IMR-90 (cell line): ENCODE measurements around the gene MRPL48. TPM values are rescaled to one million over a fixed set of nuclear protein-coding genes. Genes with fewer than 3 reads are reported as not detected.

Source experiments
- ATAC-seq: fragments of 200-7000 bp; cut with Tn5 transposase; 2 replicates; pipeline ENCODE4 v1.9.1; 2020; ENCODE audit warnings: low read depth, mild to moderate bottlenecking, moderate library complexity
- BruUV-seq: library from RNA; stranded (reverse); fragments of 400-500 nt; replicated peaks from 2 replicates; lab custom pipeline; 2021; lab: Mats Ljungman, UMichigan
- CTCF ChIA-PET: fragments of 300-600 bp; formaldehyde crosslinking; extraction: SDS; loops from one replicate; lab custom pipeline; 2021; ENCODE audit warnings: antibody characterized with exemption; lab: Yijun Ruan, JAX
- POLR2A ChIA-PET: fragments of 300-600 bp; sonication (Branson Sonifier 250); formaldehyde crosslinking; loops from one replicate; lab custom pipeline; 2022; ENCODE audit warnings: antibody characterized with exemption; ENCODE audit not compliant: unreplicated experiment; lab: Charles Lee
- DNase-seq: peaks from one replicate; pipeline ENCODE4 v3.0.0; 2013
- H2AFZ ChIP-seq: replicated peaks from 2 replicates; pipeline ENCODE3; 2013; ENCODE audit warnings: low read length, mild to moderate bottlenecking; ENCODE audit not compliant: poor library complexity
- H2AK5ac ChIP-seq: 2 replicates; pipeline ENCODE4 v1.6.1; 2013; ENCODE audit warnings: low read depth, low read length, inconsistent platforms
- H2AK9ac ChIP-seq: replicated peaks from 2 replicates; pipeline ENCODE3; 2013; ENCODE audit warnings: mild to moderate bottlenecking, low read depth, low read length, moderate library complexity; ENCODE audit not compliant: poor library complexity
- H2BK120ac ChIP-seq: 2 replicates; pipeline ENCODE4 v1.6.1; 2013; ENCODE audit warnings: low read depth, low read length, inconsistent platforms
- H2BK15ac ChIP-seq: 3 replicates; pipeline ENCODE4 v1.6.1; 2013; ENCODE audit warnings: low read depth, low read length, inconsistent platforms
- H2BK20ac ChIP-seq: 2 replicates; pipeline ENCODE4 v1.6.1; 2013; ENCODE audit warnings: low read depth, mild to moderate bottlenecking, inconsistent platforms, low read length, moderate library complexity
- H2BK5ac ChIP-seq: 2 replicates; pipeline ENCODE4 v1.6.1; 2013; ENCODE audit warnings: mild to moderate bottlenecking, low read depth, low read length, inconsistent platforms; ENCODE audit not compliant: poor library complexity, severe bottlenecking
- H3K14ac ChIP-seq: replicated peaks from 2 replicates; pipeline ENCODE4 v1.6.1; 2013; ENCODE audit warnings: low read depth, low read length, inconsistent platforms
- H3K18ac ChIP-seq: 2 replicates; pipeline ENCODE4 v1.6.1; 2013; ENCODE audit warnings: low read depth, low read length, control low read depth
- H3K23ac ChIP-seq: 2 replicates; pipeline ENCODE4 v1.6.1; 2013; ENCODE audit warnings: low read depth, low read length, inconsistent platforms
- H3K27ac ChIP-seq: 2 replicates; pipeline ENCODE4 v1.5.1; 2013; ENCODE audit warnings: mild to moderate bottlenecking, control low read depth, low read length; ENCODE audit not compliant: insufficient read depth
- H3K27me3 ChIP-seq: 2 replicates; pipeline ENCODE4 v1.6.1; 2013; ENCODE audit warnings: low read length; ENCODE audit not compliant: control insufficient read depth, insufficient read depth
- H3K36me3 ChIP-seq: 2 replicates; pipeline ENCODE4 v1.6.1; 2013; ENCODE audit warnings: low read length, mixed read lengths; ENCODE audit not compliant: control insufficient read depth, insufficient read depth
- H3K4ac ChIP-seq: 2 replicates; pipeline ENCODE4 v1.6.1; 2013; ENCODE audit warnings: low read depth, low read length, inconsistent platforms
- H3K4me1 ChIP-seq: 2 replicates; pipeline ENCODE4 v1.6.1; 2013; ENCODE audit warnings: low read length, mixed read lengths; ENCODE audit not compliant: control insufficient read depth, insufficient read depth
- H3K4me2 ChIP-seq: 2 replicates; pipeline ENCODE4 v1.6.1; 2013; ENCODE audit warnings: low read depth, mild to moderate bottlenecking, control low read depth, low read length, moderate library complexity
- H3K4me3 ChIP-seq: 2 replicates; pipeline ENCODE4 v1.5.1; 2013; ENCODE audit warnings: low read depth, mild to moderate bottlenecking, control low read depth, low read length, moderate library complexity; ENCODE audit not compliant: insufficient read depth
- H3K56ac ChIP-seq: 2 replicates; pipeline ENCODE4 v1.6.1; 2013; ENCODE audit warnings: low read length, inconsistent platforms; ENCODE audit not compliant: insufficient read depth; ENCODE audit errors: extremely low read depth
- H3K79me1 ChIP-seq, 2 experiments: 2 replicates each; pipeline ENCODE4 v1.6.1; 2013; ENCODE audit warnings: low read length in 2 of 2, inconsistent platforms in 1 of 2, low read depth in 1 of 2
- H3K9ac ChIP-seq: 2 replicates; pipeline ENCODE4 v1.6.1; 2013; ENCODE audit warnings: low read depth, low read length, control low read depth
- H3K9me1 ChIP-seq: 2 replicates; pipeline ENCODE4 v1.6.1; 2013; ENCODE audit warnings: low read length, inconsistent platforms; ENCODE audit not compliant: insufficient read depth
- H3K9me3 ChIP-seq: 2 replicates; pipeline ENCODE4 v1.6.1; 2013; ENCODE audit warnings: low read length; ENCODE audit not compliant: control insufficient read depth, insufficient read depth
- H4K20me1 ChIP-seq: 2 replicates; pipeline ENCODE4 v1.6.1; 2013; ENCODE audit warnings: low read length, inconsistent platforms; ENCODE audit not compliant: insufficient read depth
- H4K5ac ChIP-seq: 2 replicates; pipeline ENCODE4 v1.6.1; 2013; ENCODE audit warnings: mild to moderate bottlenecking, low read depth, low read length, control low read depth
- H4K8ac ChIP-seq, 2 experiments: 2 replicates each; pipeline ENCODE4 v1.6.1; 2013; ENCODE audit warnings: low read depth in 2 of 2, low read length in 2 of 2, control low read depth in 1 of 2, inconsistent platforms in 1 of 2
- H4K91ac ChIP-seq: 2 replicates; pipeline ENCODE4 v1.6.1; 2013; ENCODE audit warnings: low read depth, low read length, inconsistent platforms; ENCODE audit not compliant: insufficient read depth
- CEBPB ChIP-seq: IDR thresholded peaks from 2 replicates; pipeline ENCODE4 v1.6.1; 2012; ENCODE audit warnings: low read depth, low read length, improper control_type of control experiment
- NFE2L2 ChIP-seq: fragments of 150-350 bp; IDR thresholded peaks from 2 replicates; pipeline ENCODE4 v1.6.1; 2016; ENCODE audit warnings: low read depth, mild to moderate bottlenecking, low read length
- WGBS, 2 experiments: methylation state at CpG; one replicate each; pipeline versions ENCODE4 v1.1.5 to v1.1.7; 2013; ENCODE audit warnings: missing lambda C conversion rate in 2 of 2; ENCODE audit not compliant: insufficient read length in 1 of 2; ENCODE audit errors: extremely low coverage in 2 of 2; 5-methylcytosine and 5-hydroxymethylcytosine counted together
- dilution Hi-C: fragments of 300-500 bp; cut with HindIII; formaldehyde crosslinking; loops from one replicate; pipeline ENCODE4 v1.14.3; 2018; ENCODE audit warnings: low sequenced_read_pairs; ENCODE audit not compliant: unreplicated experiment
- in situ Hi-C: fragments of 300-500 bp; cut with MboI; formaldehyde crosslinking; loops from 3 replicates; pipeline ENCODE4 v1.14.3; 2019; ENCODE audit warnings: low sequenced_read_pairs, inconsistent platforms, mixed read lengths
- intact Hi-C: fragments of 100-400 bp; cut with micrococcal nuclease; formaldehyde crosslinking; loops from 2 replicates; pipeline ENCODE4 v1.10.0; 2022
- polyA plus RNA-seq, 3 experiments: library from polyadenylated mRNA; depleted of rRNA; stranded (reverse); fragments of >200 nt; gene quantifications; 2 replicates each; pipeline ENCODE4 v1.2.3, GENCODE V29; 2012; ENCODE audit warnings: low replicate concordance in 1 of 3
- total RNA-seq: library from RNA; depleted of rRNA; stranded (reverse); fragments of >200 nt; gene quantifications from 2 replicates; pipeline ENCODE4 v1.2.3, GENCODE V29; 2012

The MRPL48 gene
- total and polyA plus RNA-seq, 2 of the 4 experiments (the other 2 are of a cell fraction) = 24.0 to 29.4 TPM

DNA sequence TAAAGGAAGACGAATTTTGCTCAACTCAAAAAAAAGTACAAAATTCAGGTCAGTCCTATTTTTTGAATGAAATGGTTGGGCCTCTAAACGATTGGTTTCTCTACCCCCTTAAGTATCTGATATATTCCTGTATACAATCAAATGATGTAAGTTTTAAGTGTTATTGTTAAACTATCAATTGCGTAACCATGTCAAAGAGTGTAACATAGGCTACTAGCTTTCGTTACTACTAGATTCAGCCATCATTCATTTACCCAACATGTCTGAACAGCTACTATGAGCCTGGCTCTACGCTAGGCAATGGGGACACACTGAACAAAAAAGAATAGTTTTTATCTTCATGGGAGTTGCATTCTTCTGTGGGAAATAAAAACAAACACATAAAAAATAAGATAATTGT is 30.1 kb upstream of the MRPL48 start:
- H3K4me3 ChIP-seq = no peak overlapping the region
- no peak overlapping the region for H2BK5ac ChIP-seq
- BruUV-seq = no TSS peak
- no peak overlapping the region for H4K5ac ChIP-seq
- 0 out of 2 replicates have a peak overlapping the region, but pooled peaks have one; percentile 3 for H3K14ac ChIP-seq
- no peak overlapping the region for H4K8ac ChIP-seq
- no peak overlapping the region for H3K4ac ChIP-seq
- no peak overlapping the region for H3K9ac ChIP-seq
- no peak for ATAC-seq
- peak overlapping the region; percentile 22; the same call in 1 of the 2 replicates for H3K4me2 ChIP-seq
- H3K36me3 ChIP-seq = peaks cover 4% of the 10 kb centered on the region
- H3K79me1 ChIP-seq = peaks cover 0 to 52% of the 10 kb centered on the region in 2 experiments; a peak in 2 of 4 replicates
- H2BK120ac ChIP-seq = no peak overlapping the region
- no peak overlapping the region for H3K18ac ChIP-seq
- dilution Hi-C loops (no loop called here), intact Hi-C loops (no loop called here), in situ Hi-C loops (no loop called here)
- TF ChIP-seq CEBPB (peak; percentile 90), NFE2L2 (no peak)
- no peak overlapping the region for H3K27ac ChIP-seq
- no peak overlapping the region for H2AK9ac ChIP-seq
- H2AFZ ChIP-seq = no peak overlapping the region
- no peaks in the 10 kb centered on the region for H3K4me1 ChIP-seq
- H2BK15ac ChIP-seq = no peak overlapping the region
- no peaks in the 10 kb centered on the region for H3K9me3 ChIP-seq
- no peak for DNase-seq
- H2BK20ac ChIP-seq = no peak overlapping the region
- POLR2A ChIA-PET = no interaction called here
- H2AK5ac ChIP-seq = no peak overlapping the region
- H4K20me1 ChIP-seq = peaks cover 67% of the 10 kb centered on the region
- H3K27me3 ChIP-seq = no peaks in the 10 kb centered on the region
- H3K9me1 ChIP-seq = peaks cover 13% of the 10 kb centered on the region
- H3K56ac ChIP-seq = no peak overlapping the region
- WGBS, 2 experiments = no CpG with 5 or more reads among the region's 5 CpGs
- no peak overlapping the region for H4K91ac ChIP-seq
- CTCF ChIA-PET = no interaction called here
- H3K23ac ChIP-seq = no peak overlapping the region
